K562 treated with DMSO at 1 percent for 12 hours (cell line): ENCODE data around the gene HES6. TPM values are rescaled to one million over a fixed set of nuclear protein-coding genes. Genes with fewer than 3 reads are reported as not detected.

ENCODE experiments used
- total RNA-seq: library from RNA; unstranded; fragments of 300-600 nt; gene quantifications from 2 replicates; pipeline ENCODE4 v1.2.3, GENCODE V29; 2022; ENCODE audit not compliant: insufficient read depth

HES6 gene
- total RNA-seq = 170 and 238 TPM in 2 replicates

DNA sequence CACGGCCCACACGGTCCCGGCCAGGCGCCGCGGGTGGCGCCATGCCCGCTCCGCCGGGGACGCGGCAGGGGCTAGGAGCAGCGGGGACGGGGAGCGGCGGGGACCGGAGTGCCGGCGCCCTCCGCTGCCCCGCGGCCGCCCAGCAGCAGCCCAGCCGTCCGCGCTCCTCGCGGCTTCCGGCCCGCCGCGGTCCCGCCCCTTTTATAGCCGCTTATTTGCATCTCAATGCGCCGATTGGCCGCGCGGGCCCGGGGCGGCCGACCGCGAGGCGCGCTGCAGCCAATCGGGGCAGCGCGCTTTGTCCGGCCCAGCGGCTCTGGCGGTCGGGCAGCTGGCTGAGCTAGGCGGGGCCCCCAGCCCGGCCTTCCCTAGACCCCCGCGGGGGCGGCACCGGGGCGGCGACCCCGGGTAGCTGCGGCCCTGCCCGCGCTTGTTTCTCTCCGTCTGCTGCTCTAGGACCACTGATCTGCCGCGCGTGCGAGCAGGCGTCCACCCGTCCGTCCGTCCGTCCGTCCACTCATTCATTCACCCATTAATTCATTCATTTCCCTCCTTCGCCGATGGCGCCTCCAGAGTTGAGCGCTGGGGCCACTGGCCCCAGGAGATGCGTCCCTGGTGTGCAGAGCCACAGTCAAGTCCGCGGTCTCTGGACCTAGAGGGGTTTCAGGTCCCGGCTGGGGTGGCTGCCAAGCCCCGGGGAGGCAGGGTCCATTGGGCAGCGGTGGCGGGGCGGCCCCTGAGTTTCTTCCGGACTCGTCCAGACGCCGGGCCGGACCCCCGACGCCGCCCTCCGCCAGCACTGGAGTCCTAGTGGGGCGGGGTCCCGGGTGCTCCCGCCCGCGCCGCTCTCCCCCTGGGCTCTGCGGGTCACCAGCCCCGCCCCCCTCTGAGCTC, at the start of gene HES6:
Gene HES6, minus strand, starts transcription at position 176 of the 894 bp plus-strand sequence. Its CDS starts 133 bp downstream, at position 43.

DNA sequence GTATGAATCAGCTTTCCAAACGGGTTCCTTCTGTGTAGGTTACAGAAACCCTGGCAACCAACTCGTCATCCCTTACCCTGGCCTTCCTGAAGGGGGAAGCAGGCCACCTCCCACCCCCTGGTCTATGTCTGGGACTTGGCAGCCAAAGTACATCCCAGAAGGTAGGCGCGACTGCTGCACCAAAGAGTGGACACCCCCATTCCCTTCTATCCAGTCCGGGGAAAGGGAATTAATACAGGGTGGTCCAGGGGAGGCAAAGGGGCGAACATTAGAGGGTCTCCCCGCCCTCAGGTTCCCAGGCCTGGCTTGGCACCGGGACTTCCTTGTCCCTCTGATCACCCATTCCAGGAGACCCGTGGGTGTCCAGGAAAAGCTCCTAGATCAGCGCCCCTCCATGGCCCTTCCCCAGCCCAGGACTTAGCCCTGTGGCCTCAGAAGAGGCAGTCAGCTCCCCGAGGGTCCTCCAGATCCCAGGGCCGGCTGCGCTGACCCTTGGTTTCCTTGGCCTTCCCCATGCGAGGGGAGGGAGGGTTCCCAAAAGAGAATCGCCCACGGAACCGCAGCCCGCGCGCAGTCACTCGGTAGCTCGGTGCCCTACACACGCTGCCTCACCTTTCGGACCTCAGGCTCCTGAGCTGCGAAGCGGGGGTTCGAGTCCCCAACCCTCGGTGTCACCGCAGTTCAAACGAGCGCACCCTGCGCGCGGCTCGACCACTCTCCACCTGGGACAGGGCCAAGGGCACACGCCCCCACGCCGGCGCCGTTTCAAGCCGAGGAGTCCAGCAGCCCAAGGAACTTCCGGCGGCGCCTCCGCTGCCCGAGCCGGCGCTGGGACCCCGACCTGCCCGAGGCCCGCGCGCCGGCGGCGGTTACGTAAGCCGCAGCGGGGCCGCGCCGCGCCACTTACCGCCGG, 48.2 kb upstream of the HES6 start, which contains the start of gene PER2:
Gene PER2, minus strand, starts transcription at position 874 of the 913 bp plus-strand sequence. CDS start 10,674 bp downstream, outside the sequence.

DNA sequence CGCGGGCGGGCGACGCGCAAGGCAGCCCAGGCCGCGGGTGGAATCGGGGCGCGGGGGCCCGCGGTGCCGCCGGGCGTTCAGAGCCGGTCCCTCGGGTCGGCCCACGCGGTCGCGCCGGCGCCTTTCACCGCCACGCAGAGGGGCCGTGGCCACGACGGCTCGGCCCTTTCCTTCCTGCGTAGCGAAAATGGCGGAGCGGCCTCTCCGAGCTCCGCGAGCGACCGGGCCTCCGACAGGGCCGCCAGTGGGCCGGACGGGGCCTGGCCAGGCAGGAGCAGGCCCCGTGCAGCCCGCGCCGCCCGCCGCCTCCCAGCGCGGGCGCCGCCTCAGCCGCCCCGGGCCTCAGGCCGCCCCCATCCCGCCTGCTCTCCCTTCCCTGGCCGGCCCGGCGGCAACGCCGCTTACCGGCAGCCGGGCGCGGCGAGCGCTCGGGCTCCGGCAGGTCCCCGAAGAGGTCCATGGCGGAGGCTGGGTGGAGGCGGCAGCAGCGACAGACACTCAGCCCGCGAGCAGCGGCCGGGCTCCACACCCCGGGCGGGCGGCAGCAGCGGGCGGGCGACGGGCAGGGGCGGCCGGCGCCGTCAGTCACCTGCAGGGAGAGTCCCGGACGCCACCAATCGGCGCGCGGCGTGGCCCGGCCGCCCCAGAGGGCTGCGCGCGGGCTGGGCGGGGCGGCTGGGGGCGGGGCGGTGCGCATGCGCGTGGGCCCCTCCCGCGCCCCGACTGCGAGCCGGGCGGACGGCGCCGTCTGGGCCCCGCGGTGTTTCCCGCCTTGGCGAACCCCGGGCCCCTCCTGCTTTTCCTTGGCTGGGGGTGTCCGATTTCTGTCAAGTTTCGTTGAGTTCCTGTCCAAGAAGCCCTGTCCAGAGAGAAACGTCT, 36.5 kb downstream of the HES6 start, which contains the start of gene ILKAP:
Gene ILKAP, minus strand, starts transcription at position 602 of the 879 bp plus-strand sequence. Its CDS starts 142 bp downstream, at position 460.

Other genes with a start within 250 kb of the HES6 start
- 9.7 and 18.2 TPM in 2 replicates for gene SCLY, start 179.0 kb downstream of the HES6 start, total RNA-seq
- gene ESPNL, start 139.7 kb downstream of the HES6 start, total RNA-seq = 0.33 TPM in 1 of 2 replicates, not detected in the other
- not detected in 2 replicates for gene KLHL30, start 101.4 kb downstream of the HES6 start, total RNA-seq
- gene ERFE, start 81.1 kb downstream of the HES6 start, total RNA-seq = 22.4 and 27.9 TPM in 2 replicates
- 26.2 and 39.8 TPM in 2 replicates for gene ILKAP, start 36.3 kb downstream of the HES6 start, total RNA-seq
- gene PER2, start 48.6 kb upstream of the HES6 start, total RNA-seq = 0.42 and 0.91 TPM in 2 replicates
- gene TRAF3IP1, start 80.5 kb upstream of the HES6 start, total RNA-seq = 4.8 and 6.8 TPM in 2 replicates
- gene ASB1, start 186.9 kb upstream of the HES6 start, total RNA-seq = 10.4 and 13.6 TPM in 2 replicates